Central memory CD8-positive, alpha-beta T cell (primary cell): ENCODE data around the gene ANKRD44.

Experiments
- ATAC-seq: fragments of 150-1000 bp; cut with Tn5 transposase; replicated peaks from 2 replicates; pipeline ENCODE4 v1.10.0; 2022; ENCODE audit warnings: mild to moderate bottlenecking, moderate FRiP score, moderate number of reproducible peaks; ENCODE audit not compliant: poor library complexity, severe bottlenecking; ENCODE audit errors: extremely low read depth
- DNase-seq, 2 donors: peaks; one replicate each; pipeline ENCODE4 v3.0.0; 2021; ENCODE audit warnings: low spot score in 2 of 2
- H3K27ac Mint-ChIP-seq: one replicate; pipeline ENCODE4 v1.8.0; 2022; ENCODE audit warnings: low read depth, mild to moderate bottlenecking, moderate library complexity, mixed read lengths
- H3K27me3 Mint-ChIP-seq: one replicate; pipeline ENCODE4 v1.8.0; 2022; ENCODE audit warnings: mixed read lengths
- H3K36me3 Mint-ChIP-seq: one replicate; pipeline ENCODE4 v1.8.0; 2022; ENCODE audit warnings: mild to moderate bottlenecking, moderate library complexity, mixed read lengths; ENCODE audit not compliant: insufficient read depth
- H3K4me1 Mint-ChIP-seq: one replicate; pipeline ENCODE4 v1.8.0; 2022; ENCODE audit warnings: mixed read lengths
- H3K4me3 Mint-ChIP-seq: one replicate; pipeline ENCODE4 v1.8.0; 2022; ENCODE audit warnings: mild to moderate bottlenecking, moderate library complexity, mixed read lengths
- H3K9me3 Mint-ChIP-seq: one replicate; pipeline ENCODE4 v1.8.0; 2022; ENCODE audit warnings: mixed read lengths

The ANKRD44 gene

DNA sequence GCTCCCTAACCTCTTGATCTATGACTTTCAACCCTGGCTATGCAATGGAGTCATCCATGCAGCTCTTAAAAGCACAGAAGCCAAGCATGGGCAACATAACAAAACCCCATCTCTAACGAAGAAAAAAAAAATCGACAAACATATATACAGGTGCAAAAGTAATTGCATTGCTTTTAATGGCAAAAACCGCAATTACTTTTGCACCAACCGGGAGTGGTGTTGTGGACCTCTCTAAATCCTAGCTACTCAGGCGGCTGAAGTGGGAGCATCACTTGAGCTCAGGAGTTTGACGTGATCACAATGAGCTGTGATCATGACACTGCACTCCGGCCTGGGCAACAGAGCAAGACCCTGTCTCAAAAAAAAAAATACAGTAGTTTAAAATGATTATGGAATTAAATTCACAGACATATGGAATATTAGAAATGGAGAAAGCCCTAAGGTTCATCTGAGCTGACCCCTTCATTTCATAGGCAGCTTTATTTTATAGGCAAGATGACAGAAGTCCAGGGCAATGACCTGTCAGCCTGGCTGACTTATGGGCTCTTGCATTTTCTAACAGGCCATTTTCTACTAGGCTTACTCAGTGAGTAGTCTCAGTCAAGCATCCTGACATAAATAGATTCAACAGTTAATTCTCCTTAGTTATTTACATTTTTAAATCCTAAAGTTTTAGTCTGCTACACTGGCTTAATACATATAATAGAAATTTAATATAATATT is 183.8 kb downstream of the ANKRD44 start:
- ATAC-seq (no peak), DNase-seq (no peak)
- Mint-ChIP-seq H3K4me3 (no peak overlapping the region), H3K27ac (no peak overlapping the region), H3K36me3 (peaks cover 38% of the 10 kb centered on the region), H3K9me3 (no peaks in the 10 kb centered on the region), H3K4me1 (peaks cover 51% of the 10 kb centered on the region), H3K27me3 (no peaks in the 10 kb centered on the region)

DNA sequence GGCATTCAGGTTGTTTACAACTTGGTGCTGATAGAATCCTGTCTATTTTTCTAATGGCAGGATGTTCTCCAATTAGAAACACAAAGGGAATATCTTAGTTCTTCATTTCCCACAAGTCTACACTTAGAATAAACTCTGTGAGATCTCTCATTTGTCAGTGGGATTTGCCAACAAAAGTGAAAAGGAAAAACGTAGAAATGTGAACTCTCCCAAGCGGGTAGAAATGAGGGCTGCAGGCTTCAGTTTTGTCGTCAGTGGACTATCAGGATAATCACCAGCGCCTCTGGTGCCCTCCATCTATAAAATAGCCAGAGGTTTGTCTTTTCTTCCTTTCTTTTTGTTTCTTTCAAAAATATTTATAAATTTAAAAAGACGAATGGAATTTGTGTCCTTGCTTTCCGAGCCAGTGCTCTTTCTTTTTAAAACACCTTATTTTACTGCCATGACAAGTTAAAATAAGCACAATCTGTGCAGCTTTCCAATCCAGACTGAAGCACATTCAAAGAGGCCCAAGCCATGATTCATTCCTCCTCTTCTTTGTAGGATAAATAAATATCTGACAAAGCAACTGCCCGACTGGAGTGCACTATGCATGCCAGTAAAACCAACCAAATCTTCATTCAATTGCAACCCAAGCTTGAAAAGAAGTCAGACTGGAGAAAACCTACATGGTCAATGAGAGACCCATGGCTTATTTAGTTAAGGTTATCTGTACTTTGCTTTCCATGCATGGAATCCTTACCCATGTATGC is 185.8 kb downstream of the ANKRD44 start:
- H3K9me3 Mint-ChIP-seq: no peaks in the 10 kb centered on the region
- peaks cover 55% of the 10 kb centered on the region for H3K36me3 Mint-ChIP-seq
- no peak for DNase-seq
- H3K27me3 Mint-ChIP-seq: no peaks in the 10 kb centered on the region
- ATAC-seq: no peak
- peaks cover 53% of the 10 kb centered on the region for H3K4me1 Mint-ChIP-seq
- H3K4me3 Mint-ChIP-seq: no peak overlapping the region
- no peak overlapping the region for H3K27ac Mint-ChIP-seq

DNA sequence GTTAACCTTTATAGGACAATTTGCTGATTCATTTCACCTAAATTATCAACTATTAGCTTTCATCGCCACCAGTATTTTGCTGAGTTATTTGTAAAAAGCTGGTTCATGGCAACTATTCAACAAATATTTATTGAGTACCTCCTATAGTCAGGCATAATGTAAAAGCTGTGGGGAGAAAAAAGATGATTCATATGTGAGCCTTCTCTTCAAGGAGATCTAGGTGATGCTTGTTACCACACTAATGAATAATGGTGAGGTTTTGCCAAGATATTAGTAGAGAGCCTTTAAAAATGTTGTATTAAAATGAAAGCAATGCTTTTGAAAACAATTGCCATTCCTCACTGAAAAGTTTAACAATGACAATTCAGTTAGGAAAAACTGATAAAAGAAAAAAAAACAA is 187.8 kb downstream of the ANKRD44 start:
- ATAC-seq: no peak
- Mint-ChIP-seq H3K4me1 (peaks cover 45% of the 10 kb centered on the region), H3K36me3 (peaks cover 65% of the 10 kb centered on the region), H3K9me3 (no peaks in the 10 kb centered on the region), H3K27ac (no peak overlapping the region), H3K27me3 (no peaks in the 10 kb centered on the region), H3K4me3 (no peak overlapping the region)
- DNase-seq: no peak

DNA sequence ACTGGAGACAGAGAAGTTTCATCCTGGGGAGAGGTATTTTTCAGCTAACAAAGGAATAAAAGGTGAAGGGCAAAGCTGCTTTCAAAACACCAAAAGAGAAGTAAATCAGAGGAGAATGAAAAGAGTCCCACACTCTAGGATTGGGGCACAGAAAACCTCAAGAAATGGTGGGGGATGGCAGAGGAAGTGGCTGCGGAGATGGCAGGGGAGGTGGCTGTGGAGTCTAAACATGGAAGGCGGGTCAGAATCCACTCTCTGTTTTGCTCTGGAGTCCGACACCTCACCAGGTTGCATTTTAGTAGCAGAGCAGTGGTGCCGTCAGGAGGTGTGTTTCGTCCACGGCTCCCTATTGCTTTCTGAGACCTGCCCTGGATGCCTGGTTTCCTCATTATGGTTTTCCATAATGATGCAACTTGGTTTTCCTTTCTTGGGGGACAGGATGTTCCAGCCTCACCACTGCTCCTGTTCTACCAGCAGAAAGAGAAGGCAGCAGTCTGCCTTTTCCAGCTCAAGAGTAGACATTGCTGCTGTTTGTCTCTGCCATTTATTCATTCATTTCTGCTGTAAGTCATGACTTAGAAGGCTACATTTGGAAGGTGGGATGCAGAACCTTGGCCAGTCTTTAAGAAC is 188.7 kb downstream of the ANKRD44 start:
- Mint-ChIP-seq H3K4me3 (peak overlapping the region; percentile 69), H3K27ac (peak overlapping the region; percentile 49), H3K36me3 (peaks cover 64% of the 10 kb centered on the region), H3K4me1 (peaks cover 42% of the 10 kb centered on the region), H3K27me3 (no peaks in the 10 kb centered on the region), H3K9me3 (no peaks in the 10 kb centered on the region)
- ATAC-seq (peak; percentile 64), DNase-seq (no peak)

DNA sequence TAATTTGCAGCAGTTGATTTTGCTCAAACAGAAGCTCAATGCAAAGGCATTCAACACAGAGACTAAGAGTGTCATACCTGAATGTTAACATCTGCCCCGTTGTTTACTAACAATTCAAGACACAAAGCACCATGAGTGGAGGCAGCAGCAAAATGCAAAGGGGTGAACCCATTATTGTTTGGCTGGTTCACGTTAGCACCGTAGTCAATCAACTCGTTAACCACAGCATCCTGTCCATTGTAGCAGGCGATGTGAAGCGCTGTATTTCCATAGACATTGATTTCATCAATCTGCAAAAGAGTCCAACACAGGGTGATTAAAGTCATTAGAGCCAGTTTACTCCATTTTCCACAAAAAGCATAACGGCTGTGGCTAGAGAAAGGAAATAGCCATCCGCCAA is 189.3 kb downstream of the ANKRD44 start:
- Mint-ChIP-seq H3K4me3 (peak overlapping the region; percentile 69), H3K36me3 (peaks cover 67% of the 10 kb centered on the region), H3K9me3 (no peaks in the 10 kb centered on the region), H3K4me1 (peaks cover 41% of the 10 kb centered on the region), H3K27ac (peak overlapping the region; percentile 49), H3K27me3 (no peaks in the 10 kb centered on the region)
- ATAC-seq (peak; percentile 89), DNase-seq (peak in 1 of 2 donors; percentile 31)

DNA sequence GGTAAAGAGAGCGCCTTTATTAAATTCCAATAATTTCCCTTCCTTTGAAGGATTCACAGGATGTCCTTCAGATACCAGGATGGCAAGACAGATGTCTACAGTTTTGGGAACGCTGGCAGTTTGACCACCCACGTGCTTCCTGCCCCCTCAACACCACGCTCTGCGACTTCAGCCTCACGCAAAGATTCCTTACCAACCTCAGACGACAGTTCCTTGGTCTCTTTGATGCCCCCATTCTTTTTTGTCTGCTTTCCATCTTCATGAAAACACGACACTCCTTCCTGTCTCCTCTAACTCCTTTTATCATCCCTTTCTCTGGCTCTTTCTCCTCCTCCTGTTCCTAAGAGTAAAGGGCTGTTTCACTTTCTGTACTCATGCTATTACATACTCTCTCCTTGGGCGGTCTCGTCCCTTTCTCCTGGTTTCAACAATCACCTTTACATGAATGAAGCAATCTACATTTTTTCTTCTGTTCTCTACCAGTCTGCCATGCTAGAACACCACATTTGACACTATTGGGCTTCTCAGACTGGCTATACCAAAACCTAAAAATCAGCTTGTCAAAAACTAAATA is 194.2 kb downstream of the ANKRD44 start:
- no peak for ATAC-seq
- peak overlapping the region; percentile 36 for H3K27ac Mint-ChIP-seq
- no peaks in the 10 kb centered on the region for H3K9me3 Mint-ChIP-seq
- H3K36me3 Mint-ChIP-seq: peaks cover 54% of the 10 kb centered on the region
- no peaks in the 10 kb centered on the region for H3K27me3 Mint-ChIP-seq
- DNase-seq: no peak
- H3K4me1 Mint-ChIP-seq: peaks cover 42% of the 10 kb centered on the region
- no peak overlapping the region for H3K4me3 Mint-ChIP-seq

DNA sequence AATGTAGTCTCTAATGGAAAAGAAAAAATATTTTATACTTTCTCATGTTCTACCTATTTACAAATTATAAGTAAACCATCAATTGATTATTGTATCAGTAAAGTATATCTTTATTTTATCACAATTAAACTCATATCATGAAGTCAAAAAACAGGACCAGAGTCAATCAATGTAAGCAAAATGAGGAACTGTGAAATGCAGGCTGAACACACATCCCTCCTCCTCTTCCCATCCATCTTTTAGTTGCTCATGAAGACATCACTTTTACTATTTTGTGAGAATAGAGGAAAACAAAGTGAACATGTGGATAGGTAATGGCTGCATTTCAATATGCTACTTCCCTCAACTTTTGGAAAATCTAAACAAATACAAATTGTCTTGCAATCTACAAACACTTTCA is 195.3 kb downstream of the ANKRD44 start:
- no peak overlapping the region for H3K4me3 Mint-ChIP-seq
- H3K4me1 Mint-ChIP-seq: peaks cover 34% of the 10 kb centered on the region
- H3K36me3 Mint-ChIP-seq: peaks cover 47% of the 10 kb centered on the region
- peak overlapping the region; percentile 42 for H3K27ac Mint-ChIP-seq
- ATAC-seq (no peak), DNase-seq (no peak)
- no peaks in the 10 kb centered on the region for H3K27me3 Mint-ChIP-seq
- H3K9me3 Mint-ChIP-seq: no peaks in the 10 kb centered on the region

DNA sequence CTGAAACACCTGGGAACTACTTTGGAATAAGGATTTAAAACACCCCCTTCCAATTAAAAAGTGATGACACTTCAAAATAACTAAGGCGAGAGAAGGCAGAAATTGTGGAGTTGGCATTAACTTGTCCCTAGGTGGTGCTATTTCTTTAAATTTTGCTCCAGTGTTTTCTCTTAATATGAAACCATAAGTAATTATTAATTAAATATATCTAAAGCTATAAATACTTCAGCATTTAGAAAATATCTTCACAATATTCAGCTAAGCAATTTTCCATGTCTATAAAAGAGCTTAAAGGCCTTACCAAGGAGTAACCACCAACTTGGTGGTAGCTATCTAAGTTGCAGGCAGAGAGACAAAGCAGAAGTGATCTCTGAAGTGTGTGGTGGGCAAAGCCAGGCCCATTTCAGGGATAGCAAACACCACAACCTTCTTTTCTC is 197.3 kb downstream of the ANKRD44 start:
- peaks cover 23% of the 10 kb centered on the region for H3K4me1 Mint-ChIP-seq
- H3K27ac Mint-ChIP-seq: no peak overlapping the region
- H3K36me3 Mint-ChIP-seq: peaks cover 47% of the 10 kb centered on the region
- DNase-seq (no peak), ATAC-seq (peak; percentile 14)
- no peaks in the 10 kb centered on the region for H3K9me3 Mint-ChIP-seq
- H3K27me3 Mint-ChIP-seq: no peaks in the 10 kb centered on the region
- H3K4me3 Mint-ChIP-seq: no peak overlapping the region

DNA sequence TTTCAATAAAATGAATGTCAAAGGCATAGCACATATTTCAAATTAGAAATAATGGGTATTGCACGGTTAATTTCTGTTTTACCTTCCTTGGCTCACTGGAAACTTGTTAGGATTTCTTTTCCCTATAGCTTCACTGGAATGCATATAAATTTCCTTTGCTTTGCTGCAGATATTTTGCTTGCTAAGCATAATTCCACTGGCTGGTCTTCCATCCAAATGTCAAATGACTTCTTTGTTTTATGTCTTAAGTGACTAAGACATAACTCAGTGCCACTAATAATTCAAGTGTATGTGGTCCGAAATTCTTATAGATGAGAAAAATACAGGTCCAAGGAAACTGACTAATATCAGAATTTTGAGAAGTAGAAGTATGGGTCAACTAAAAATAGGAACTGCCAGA is 201.3 kb downstream of the ANKRD44 start:
- Mint-ChIP-seq H3K9me3 (no peaks in the 10 kb centered on the region), H3K4me3 (no peak overlapping the region), H3K27me3 (no peaks in the 10 kb centered on the region), H3K27ac (no peak overlapping the region), H3K36me3 (peaks cover 56% of the 10 kb centered on the region), H3K4me1 (peaks cover 2% of the 10 kb centered on the region)
- DNase-seq (no peak), ATAC-seq (no peak)

DNA sequence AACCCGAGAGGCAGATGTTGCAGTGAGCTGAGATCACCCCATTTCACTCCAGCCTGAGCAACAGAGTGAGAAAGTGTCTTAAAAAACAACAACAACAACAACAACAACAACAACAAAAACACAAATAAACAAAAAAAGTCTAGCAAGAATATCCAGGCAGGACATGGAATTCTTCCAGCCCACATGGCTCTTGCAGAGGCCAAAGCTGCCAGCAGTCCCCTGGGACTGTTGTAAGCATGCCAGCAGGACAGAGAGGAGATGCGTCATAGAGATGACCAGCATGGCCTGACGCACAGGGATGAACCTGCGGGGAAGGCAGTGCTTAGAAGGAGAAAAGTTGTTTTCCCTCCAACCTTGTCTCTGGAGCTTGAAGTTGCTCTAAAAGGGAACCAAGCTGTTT is 201.8 kb downstream of the ANKRD44 start:
- Mint-ChIP-seq H3K27me3 (no peaks in the 10 kb centered on the region), H3K9me3 (no peaks in the 10 kb centered on the region), H3K4me3 (no peak overlapping the region), H3K36me3 (peaks cover 60% of the 10 kb centered on the region), H3K4me1 (no peaks in the 10 kb centered on the region), H3K27ac (peak overlapping the region; percentile 76)
- ATAC-seq: no peak
- DNase-seq: no peak

DNA sequence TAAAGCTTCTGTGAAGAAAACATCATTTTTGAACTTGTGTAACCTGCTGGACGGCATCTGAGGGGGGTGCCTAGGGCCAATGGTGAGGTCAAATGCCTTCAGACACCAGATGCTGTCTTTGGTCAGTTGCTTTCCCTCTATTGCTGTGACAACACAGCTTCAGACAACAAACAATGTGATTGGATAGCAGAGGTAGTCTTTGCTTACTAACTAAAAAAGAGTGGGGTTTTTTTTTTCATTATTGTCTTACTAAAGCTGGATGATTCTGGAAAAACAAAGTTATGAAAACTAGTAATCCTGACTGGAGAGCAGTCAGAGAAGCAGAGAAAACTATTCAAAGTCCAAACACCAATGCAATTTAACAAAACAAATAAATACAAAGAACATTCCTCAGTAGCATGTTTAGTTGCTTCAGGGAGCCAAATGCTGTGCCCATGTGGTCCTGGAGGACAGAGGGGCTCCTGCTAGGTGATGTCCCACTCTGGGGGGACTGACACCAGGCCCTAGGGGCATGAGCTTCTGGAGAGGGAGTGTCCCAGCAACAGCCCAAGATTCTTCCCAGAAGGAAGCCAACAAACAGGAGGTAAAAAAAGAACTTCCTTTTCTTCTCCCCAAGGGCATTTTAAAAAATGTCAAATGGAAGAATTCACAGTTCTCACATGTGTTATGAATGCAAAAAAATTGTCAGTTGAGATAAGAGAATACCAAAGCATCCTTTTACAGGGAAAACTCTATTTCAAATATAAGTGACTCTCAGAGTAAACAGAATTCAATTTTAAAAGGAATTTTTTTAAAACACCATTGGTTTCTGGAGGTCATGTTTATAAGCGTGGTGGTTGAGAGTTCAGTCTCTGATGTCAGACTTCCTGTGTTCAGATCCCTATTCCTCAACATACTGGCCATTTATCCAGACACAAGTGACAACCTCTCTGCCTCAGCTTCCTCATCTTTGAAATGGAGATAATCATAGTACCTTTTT is 203.0 kb downstream of the ANKRD44 start:
- peak overlapping the region; percentile 76 for H3K27ac Mint-ChIP-seq
- no peaks in the 10 kb centered on the region for H3K4me1 Mint-ChIP-seq
- no peak for DNase-seq
- H3K4me3 Mint-ChIP-seq: no peak overlapping the region
- ATAC-seq: no peak
- peaks cover 66% of the 10 kb centered on the region for H3K36me3 Mint-ChIP-seq
- H3K27me3 Mint-ChIP-seq: no peaks in the 10 kb centered on the region
- no peaks in the 10 kb centered on the region for H3K9me3 Mint-ChIP-seq

DNA sequence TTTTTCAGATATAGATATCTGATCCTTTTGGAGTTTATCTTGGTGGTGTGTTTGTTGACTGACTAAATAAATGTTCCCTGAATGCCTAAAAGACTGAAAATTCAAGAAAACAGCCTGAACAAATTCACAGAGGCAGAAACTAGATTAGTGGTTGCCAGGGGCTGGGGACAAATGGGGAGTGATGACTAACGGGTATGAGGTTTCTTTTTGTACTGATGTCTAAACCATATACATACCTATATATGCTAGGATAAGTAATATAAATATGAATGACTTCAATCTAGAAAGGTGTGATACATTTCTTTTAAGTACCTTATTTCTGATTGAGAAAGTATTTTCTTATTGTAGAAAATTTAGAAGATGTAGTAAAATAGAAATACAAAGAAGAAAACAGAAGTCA is 207.2 kb downstream of the ANKRD44 start:
- peaks cover 77% of the 10 kb centered on the region for H3K36me3 Mint-ChIP-seq
- H3K4me3 Mint-ChIP-seq: no peak overlapping the region
- peak overlapping the region; percentile 25 for H3K27ac Mint-ChIP-seq
- H3K4me1 Mint-ChIP-seq: peaks cover 24% of the 10 kb centered on the region
- no peaks in the 10 kb centered on the region for H3K27me3 Mint-ChIP-seq
- DNase-seq (no peak), ATAC-seq (no peak)
- no peaks in the 10 kb centered on the region for H3K9me3 Mint-ChIP-seq
